ENCODE measurements around the gene MPST.

DNA sequence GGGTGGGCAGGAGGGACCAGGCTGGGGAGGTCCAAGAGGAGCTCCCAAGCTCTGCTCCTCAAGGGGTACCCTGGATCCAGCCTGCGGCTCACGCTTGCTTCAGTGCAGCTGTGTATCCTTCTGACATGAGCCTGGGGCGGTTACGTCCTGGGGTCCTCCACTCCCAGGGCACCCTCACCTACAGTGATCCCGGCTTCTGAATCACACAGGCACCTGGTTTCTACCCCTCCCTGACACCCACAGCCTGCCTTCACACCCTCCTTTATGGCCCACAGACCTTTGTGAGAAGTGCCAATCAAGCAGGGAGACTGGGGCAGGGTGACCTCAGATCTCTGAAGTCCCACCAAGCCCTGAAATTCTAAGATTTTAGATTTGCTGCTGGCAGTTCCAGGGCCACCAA is 1.5 kb downstream of the MPST start:
- TF ChIP-seq, protein P1, sequence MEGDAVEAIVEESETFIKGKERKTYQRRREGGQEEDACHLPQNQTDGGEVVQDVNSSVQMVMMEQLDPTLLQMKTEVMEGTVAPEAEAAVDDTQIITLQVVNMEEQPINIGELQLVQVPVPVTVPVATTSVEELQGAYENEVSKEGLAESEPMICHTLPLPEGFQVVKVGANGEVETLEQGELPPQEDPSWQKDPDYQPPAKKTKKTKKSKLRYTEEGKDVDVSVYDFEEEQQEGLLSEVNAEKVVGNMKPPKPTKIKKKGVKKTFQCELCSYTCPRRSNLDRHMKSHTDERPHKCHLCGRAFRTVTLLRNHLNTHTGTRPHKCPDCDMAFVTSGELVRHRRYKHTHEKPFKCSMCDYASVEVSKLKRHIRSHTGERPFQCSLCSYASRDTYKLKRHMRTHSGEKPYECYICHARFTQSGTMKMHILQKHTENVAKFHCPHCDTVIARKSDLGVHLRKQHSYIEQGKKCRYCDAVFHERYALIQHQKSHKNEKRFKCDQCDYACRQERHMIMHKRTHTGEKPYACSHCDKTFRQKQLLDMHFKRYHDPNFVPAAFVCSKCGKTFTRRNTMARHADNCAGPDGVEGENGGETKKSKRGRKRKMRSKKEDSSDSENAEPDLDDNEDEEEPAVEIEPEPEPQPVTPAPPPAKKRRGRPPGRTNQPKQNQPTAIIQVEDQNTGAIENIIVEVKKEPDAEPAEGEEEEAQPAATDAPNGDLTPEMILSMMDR (conservative IDR thresholded peaks at IDR 0.05) = no peak
- no peak for TF ChIP-seq ZFX (IDR thresholded peaks at IDR 0.05)
